ENCODE measurements around the gene SHISA3.

GRCh38 chr4:42366959-42367358 is 30.3 kb upstream of the SHISA3 start:
- TF ChIP-seq, protein P1, sequence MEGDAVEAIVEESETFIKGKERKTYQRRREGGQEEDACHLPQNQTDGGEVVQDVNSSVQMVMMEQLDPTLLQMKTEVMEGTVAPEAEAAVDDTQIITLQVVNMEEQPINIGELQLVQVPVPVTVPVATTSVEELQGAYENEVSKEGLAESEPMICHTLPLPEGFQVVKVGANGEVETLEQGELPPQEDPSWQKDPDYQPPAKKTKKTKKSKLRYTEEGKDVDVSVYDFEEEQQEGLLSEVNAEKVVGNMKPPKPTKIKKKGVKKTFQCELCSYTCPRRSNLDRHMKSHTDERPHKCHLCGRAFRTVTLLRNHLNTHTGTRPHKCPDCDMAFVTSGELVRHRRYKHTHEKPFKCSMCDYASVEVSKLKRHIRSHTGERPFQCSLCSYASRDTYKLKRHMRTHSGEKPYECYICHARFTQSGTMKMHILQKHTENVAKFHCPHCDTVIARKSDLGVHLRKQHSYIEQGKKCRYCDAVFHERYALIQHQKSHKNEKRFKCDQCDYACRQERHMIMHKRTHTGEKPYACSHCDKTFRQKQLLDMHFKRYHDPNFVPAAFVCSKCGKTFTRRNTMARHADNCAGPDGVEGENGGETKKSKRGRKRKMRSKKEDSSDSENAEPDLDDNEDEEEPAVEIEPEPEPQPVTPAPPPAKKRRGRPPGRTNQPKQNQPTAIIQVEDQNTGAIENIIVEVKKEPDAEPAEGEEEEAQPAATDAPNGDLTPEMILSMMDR (IDR thresholded peaks at IDR 0.05; ENCODE audit: low read depth, low read length) = no peak
- TF ChIP-seq POLR2A (IDR thresholded peaks at IDR 0.05; ENCODE audit: extremely low read depth, insufficient read length) (no peak), MYC (IDR thresholded peaks at IDR 0.05; ENCODE audit: low read depth, low read length) (no peak)
- TF ChIP-seq, protein P2, sequence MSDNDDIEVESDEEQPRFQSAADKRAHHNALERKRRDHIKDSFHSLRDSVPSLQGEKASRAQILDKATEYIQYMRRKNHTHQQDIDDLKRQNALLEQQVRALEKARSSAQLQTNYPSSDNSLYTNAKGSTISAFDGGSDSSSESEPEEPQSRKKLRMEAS (IDR thresholded peaks at IDR 0.05; ENCODE audit: low read depth, low read length) = no peak
